AG09309 (cell line): ENCODE results near the gene CFAP65.

Experiments
- DNase-seq: peaks from one replicate; pipeline ENCODE4 v3.0.0-alpha.2; 2010; ENCODE audit warnings: low read depth
- H3K4me3 ChIP-seq: 2 replicates; pipeline ENCODE4 v1.5.1; 2011; ENCODE audit warnings: mild to moderate bottlenecking, low read depth, low read length, moderate library complexity; ENCODE audit not compliant: control insufficient read depth
- TF ChIP-seq, protein P1 (sequence below): IDR thresholded peaks from 2 replicates; pipeline ENCODE4 v1.5.1; 2011; ENCODE audit warnings: mild to moderate bottlenecking, low read depth, low read length, inconsistent platforms; ENCODE audit not compliant: insufficient read depth, control insufficient read depth; ENCODE audit errors: missing control alignments

Gene CFAP65

DNA sequence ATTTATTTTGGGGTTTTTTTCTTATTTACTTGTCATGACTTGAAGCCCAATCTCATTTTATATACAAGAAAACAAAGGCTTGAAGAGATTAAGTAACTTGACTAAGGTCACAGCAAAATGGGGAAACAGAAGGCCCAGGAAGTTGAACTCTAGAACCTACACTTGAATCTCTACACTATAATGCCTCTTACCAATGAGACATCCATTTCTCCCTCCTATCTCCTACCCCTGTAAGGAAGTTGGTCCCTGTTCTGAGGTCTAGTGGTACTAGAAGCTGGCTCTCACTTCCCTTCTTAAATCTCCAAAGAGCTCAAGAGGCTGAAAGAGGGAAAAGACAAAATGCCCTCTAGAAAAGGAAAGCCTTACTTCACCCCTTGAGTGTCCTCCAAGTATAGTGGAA lies 44.9 kb upstream of the CFAP65 start:
- no peak overlapping the region for H3K4me3 ChIP-seq
- TF ChIP-seq, protein P1, sequence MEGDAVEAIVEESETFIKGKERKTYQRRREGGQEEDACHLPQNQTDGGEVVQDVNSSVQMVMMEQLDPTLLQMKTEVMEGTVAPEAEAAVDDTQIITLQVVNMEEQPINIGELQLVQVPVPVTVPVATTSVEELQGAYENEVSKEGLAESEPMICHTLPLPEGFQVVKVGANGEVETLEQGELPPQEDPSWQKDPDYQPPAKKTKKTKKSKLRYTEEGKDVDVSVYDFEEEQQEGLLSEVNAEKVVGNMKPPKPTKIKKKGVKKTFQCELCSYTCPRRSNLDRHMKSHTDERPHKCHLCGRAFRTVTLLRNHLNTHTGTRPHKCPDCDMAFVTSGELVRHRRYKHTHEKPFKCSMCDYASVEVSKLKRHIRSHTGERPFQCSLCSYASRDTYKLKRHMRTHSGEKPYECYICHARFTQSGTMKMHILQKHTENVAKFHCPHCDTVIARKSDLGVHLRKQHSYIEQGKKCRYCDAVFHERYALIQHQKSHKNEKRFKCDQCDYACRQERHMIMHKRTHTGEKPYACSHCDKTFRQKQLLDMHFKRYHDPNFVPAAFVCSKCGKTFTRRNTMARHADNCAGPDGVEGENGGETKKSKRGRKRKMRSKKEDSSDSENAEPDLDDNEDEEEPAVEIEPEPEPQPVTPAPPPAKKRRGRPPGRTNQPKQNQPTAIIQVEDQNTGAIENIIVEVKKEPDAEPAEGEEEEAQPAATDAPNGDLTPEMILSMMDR: no peak
- no peak for DNase-seq

DNA sequence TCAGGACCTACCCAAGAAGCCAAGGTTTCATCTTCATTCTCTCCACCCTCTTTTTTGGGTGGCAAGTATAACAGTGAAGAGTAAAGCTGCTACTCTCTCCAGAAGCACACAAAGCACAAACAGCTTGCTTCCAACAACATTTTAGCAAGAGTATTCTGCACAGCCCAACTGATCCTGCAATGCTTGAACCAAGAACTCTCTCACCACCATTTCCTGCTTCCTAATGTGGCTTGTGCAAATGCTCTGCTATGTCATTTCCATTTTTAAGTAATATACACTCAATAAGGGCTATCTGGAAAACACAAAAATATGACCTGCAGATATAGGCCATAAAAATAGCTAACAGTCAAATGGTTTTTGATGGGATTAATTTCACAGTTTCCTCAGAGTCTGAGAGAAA lies 43.5 kb upstream of the CFAP65 start:
- H3K4me3 ChIP-seq: no peak overlapping the region
- TF ChIP-seq, protein P1: no peak
- no peak for DNase-seq

GRCh38 chr2:219082332-219082958 lies 41.1 kb upstream of the CFAP65 start:
- TF ChIP-seq, protein P1: no peak
- H3K4me3 ChIP-seq: no peak overlapping the region
- DNase-seq: no peak

GRCh38 chr2:219081701-219082331 lies 40.5 kb upstream of the CFAP65 start:
- no peak for DNase-seq
- TF ChIP-seq, protein P1: no peak
- H3K4me3 ChIP-seq: no peak overlapping the region

DNA sequence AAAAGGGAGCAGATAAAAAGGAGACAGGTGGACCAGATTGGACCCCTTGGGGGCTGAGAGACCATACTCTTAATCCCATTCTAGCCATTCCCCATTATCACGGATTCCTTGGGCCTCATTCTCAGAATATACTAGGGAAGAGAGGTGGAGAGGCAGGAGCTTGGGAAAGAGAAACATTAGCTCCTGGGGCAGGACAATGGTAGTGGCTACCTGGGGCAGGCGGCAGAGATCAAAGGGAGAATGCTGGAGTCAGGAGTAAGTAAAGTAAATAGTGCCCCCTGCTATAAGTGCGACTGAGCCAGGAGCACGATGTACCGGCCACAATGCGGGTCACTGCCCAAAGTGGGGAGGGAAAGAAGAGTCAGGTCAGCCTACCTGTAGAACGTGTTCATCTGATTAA lies 39.8 kb upstream of the CFAP65 start:
- no peak for DNase-seq
- no peak overlapping the region for H3K4me3 ChIP-seq
- TF ChIP-seq, protein P1: no peak

DNA sequence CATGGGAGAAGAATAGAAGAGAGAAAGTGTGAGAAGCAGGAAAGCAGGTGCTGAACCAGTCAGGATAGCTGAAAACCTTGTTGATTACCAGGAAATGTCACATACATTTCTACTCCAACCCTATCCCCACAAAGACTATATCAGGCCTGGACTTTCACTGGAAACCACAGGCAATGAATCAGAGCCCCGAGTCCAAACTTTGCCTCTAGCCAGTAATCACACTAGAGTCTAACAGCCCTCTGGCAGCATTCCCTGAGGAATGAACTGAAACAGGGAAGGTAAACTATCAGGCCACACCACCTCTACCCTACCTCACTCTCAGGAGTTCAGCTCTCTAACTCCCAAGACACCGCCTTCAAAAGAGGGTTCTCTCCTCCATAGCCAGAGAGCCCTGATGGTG lies 38.1 kb upstream of the CFAP65 start:
- DNase-seq: no peak
- H3K4me3 ChIP-seq: no peak overlapping the region
- TF ChIP-seq, protein P1: no peak
